ENCODE results near the gene ATG4B.
A peak's percentile ranks its signal among the peaks of the same experiment; 100 is the strongest.

ATG4B gene

DNA sequence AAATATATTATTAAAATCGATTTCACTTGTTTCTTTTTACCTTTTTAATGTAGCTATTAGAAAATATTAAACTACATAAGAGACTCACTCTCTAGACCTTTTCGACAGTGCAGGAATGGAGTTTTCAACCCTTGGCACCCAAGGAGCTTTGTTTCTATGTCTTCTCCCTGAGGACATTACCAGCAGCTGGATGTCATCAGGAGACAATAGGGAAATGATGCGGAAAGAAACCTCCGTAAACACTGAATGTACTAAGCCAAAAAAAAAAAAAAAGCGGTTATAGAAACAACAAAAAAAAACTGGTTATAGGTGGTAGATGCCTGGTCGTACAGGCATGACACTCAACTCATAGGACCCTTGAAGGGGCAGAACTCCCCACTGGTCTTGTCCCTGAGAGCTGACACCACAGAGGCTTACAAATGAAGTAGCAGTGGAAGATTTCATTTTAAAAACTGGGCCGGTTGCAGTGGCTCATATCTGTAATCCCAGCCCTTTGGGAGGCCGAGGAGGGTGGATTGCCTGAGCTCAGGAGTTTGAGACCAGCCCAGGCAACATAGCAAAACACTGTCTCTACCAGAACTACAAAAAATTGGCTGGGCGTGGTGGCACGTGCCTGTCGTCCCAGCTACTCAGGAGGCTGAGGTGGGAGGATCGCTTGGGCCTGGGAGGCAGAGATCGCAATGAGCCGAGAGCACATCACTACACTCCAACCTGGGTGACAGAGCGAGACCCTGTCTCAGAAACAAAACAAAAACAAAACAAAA lies 24.3 kb upstream of the ATG4B start:
- no peak for DNase-seq

DNA sequence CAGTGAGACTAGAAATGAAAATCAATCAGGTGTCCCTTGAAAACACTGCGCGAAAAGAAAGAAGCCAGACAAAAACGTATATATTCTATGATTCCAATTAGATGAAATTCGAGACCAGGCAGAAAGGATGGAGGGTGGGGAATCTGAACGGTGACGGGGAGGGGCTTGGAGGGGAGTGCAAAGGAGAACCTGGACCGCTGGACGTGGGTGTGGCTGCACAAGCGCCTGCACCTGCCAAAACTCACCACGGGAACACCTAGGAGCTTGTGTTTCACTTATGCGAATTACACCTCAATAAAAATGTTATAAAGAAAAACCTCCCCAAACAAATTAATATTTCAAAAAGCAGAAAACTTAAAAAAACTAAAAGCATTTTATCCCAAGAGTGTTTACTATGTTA lies 22.5 kb upstream of the ATG4B start:
- DNase-seq = no peak

DNA sequence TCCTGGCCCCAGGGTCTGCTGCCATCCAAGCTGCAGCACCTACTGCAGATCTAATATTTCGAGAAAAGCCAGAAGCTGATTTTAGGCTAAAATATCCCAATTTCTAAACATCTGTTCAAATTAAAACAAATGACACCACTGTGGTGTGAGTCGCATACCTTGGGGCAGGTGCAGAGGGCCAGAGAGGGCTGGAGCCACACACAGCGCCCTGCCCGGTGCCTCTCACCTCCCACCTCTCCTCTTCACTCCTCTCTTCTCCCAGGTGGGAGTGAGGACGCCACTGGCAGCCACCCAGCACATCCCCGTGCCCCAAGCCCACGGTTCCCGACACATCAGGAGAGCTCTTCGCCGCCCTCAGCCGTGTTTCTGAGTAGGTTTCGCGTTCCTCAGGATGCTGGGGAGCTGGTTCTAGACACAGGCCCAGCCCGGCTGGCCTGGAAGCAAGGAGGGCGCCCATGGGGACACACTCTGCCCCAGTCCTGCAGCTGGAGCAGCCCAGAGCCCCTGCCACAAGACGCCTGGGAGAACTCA lies 21.9 kb upstream of the ATG4B start:
- no peak for DNase-seq

DNA sequence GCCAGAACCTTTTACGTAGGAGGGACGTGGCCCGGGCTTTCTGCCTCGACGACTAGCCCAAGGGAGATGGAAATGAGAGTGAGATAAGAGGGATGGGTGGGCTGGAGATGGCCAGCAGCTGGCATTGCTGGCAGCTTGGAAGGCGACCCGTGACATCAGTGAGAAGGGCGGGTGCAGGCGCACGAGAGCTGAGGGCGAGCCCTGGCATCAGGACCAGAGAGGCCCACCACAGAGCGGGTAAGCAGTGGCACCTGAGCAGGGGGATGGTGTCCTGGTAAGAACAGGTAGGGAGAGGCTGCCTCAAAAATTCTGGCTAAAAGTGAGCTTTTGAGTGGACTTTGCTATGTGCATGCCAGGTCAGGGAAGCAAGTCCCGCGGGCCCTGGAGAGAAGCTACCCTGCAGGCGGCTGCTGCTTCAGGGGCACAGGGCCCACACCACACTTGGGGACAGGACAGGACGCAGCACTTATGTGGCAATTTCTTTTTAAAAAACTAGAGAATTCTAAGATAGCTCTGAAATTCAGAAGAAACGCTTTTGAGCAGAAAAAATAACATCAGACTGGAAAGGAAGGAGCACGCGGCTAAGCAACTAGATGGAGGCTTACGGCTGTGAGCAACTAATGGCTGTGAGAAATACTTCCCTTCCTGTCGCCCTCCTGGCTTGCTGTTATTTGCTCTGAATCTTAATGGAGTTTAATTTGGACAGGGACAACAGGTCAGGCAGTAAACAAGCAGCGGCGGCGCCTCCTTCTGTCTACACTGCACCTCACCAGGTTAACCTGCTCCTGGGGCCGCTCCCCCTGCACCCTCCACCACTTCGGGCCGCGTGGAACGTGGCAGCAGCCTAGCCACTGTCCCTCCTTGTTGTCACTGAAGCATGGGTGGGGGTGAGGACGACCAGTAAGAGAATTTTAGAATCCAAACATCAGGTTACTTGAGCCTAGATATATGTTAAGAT lies 21.0 kb upstream of the ATG4B start:
- DNase-seq = no peak

DNA sequence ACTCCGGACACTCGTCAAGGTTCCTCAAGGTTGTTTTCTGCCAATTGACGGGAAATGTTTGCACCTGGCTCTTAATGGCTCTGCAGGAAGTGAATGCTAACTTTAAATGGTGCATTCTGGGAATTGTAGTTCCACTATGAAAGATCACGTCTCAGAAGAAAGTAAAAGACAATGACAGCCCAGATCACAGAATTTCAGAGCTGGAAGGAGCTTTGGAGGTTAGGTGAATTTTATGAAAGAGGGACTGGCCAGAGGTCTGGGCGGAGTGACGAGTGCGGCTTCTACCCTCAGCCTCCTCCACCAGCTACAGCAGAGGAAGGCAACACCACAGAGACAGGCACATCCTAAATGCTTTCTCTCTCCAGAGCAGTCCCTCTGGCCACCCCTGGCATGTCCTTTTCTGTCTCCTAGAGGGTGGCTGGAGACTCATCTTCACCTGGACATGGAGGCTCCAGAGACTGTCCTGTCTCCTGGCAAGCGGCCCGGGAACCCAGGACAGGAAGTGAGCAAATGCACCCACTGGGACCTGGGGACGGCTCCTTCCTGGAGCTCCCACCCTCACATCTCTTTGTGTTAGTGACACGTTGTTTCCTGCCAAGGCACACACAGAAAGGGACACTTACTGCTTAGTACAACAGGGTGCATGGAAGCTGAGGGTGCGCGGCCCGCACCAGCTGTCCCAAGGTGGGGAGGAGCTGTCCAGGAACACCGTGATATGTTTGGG lies 19.9 kb upstream of the ATG4B start:
- peak; percentile 55 for DNase-seq

DNA sequence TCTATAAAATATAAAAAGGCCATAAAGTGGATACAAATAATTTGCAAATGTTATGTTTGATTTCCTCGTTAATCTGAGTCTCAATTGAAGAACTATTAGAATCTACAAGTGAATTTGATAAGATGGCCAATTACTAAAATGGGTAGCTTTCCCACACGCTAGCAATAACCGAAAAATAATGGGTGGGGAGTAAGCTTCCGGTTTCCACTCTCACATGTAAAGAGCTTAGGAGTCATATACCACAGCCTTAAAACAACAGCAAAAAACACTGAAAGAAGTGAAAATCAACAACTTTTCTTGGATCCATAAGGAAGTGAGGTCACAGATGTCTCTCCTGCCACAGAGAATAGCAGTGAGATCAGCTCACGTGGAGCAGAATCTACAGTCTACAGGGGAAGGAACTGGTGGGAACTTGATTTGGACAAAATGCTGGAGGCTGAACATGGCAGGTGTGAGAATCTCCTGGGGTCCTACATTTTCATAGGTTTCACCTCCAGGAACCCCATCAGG lies 19.1 kb upstream of the ATG4B start:
- DNase-seq = peak; percentile 38

DNA sequence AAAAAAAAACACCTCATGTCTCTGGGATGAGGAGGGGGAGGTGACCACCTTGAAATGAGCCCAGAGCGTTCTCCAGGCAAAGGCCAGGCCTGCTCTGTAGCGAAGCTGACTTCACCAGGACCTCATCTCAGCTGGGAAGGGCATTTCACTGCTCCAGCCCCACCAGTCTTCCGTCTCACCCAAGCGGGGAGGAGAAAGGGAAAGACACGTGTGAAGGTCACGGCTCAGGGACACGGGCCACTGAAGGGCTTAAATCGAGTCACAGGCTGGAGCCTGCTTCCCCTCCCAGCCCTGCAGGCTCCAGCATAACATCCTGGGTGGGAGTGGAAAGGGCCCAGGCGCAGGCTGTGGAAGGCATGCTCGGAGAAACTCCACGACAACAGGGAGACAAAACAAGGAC lies 18.7 kb upstream of the ATG4B start:
- no peak for DNase-seq

DNA sequence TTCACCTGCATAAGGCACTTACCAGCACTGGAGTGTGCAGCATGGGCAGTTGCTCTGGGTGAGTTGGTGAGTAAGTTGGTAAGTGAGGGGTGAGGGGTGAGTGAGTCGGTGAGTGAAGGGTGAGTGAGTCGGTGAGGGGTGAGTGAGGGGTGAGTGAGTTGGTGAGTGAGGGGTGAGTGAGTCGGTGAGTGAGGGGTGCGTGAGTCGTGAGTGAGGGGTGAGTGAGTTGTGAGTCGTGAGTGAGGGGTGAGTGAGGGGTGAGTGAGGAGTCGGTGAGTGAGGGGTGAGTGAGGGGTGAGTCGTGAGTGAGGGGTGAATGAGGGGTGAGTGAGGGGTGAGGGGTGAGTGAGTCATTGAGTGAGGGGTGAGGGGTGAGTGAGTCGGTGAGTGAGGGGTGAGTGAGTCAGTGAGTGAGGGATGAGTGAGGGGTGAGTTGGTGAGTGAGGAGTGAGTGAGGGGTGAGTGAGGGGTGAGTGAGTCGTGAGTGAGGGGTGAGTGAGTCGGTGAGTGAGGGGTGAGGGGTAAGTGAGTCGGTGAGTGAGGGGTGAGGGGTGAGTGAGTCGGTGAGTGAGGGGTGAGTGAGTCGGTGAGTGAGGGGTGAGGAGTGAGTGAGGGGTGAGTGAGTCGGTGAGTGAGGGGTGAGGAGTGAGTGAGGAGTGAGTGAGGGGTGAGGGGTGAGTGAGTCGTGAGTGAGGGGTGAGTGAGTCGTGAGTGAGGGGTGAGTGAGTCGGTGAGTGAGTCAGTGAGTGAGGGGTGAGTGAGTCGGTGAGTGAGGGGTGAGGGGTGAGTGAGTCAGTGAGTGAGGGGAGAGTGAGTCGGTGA lies 17.7 kb upstream of the ATG4B start:
- peak; percentile 34 for DNase-seq

DNA sequence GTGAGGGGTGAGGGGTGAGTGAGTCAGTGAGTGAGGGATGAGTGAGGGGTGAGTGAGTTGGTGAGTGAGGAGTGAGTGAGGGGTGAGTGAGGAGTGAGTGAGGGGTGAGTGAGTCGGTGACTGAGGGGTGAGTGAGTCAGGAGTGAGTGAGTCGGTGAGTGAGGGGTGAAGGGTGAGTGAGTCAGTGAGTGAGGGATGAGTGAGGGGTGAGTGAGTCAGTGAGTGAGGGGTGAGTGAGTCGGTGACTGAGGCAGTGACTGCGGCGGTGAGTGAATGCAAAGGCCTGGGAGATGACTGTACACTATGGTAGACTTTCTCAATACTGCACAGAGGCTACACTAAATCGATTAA lies 17.1 kb upstream of the ATG4B start:
- DNase-seq = peak; percentile 88

DNA sequence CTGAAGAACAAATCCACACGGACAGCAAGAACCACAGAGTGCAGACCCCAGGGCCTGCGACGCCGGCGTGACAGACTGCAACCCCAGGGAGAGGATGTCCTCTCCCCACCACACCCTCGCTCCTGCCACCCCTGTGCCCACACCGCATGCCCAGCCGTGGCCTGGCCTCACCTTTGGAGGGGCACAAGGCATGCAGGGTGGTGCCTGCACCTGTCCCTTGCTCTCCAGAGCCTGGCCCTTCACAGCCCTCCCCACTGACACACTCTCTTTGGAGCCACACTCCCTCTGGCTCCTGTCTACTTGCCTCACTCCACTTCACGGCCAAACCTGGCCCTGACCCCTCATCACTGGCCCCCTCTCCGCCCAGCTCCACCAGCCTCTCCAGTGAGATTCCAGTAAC lies 9.8 kb upstream of the ATG4B start:
- no peak for DNase-seq

DNA sequence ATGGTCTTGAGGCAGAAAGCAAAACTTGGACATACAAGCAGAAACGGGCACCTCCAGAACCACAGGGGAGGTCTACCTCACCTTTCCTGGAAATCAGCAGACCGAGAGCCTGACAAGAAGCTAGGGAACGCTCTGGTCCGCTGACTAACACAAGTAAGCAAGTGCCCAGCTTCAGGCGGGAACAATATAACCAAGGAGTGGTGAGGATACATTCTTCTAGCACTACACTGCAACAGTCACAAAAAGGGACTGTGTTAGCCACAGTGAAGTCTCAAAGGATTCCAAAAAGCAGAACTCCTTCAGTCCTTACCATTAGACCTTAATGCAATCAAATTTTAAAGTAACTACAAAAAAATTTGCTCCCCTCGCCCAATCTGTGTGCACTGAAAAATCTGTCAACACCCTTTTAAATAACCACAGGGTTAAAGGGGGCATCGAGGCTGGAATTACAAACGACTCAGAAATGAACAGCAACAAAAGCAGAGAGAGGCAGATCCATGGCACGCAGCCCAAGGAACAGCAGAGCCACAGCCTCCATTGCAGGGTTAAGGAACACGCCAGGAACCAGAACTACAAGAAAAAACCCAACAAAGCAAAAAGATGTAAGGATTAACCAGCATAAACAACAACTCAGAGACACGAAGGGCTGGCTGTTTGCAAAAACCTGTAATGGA lies 7.6 kb upstream of the ATG4B start:
- no peak for DNase-seq

DNA sequence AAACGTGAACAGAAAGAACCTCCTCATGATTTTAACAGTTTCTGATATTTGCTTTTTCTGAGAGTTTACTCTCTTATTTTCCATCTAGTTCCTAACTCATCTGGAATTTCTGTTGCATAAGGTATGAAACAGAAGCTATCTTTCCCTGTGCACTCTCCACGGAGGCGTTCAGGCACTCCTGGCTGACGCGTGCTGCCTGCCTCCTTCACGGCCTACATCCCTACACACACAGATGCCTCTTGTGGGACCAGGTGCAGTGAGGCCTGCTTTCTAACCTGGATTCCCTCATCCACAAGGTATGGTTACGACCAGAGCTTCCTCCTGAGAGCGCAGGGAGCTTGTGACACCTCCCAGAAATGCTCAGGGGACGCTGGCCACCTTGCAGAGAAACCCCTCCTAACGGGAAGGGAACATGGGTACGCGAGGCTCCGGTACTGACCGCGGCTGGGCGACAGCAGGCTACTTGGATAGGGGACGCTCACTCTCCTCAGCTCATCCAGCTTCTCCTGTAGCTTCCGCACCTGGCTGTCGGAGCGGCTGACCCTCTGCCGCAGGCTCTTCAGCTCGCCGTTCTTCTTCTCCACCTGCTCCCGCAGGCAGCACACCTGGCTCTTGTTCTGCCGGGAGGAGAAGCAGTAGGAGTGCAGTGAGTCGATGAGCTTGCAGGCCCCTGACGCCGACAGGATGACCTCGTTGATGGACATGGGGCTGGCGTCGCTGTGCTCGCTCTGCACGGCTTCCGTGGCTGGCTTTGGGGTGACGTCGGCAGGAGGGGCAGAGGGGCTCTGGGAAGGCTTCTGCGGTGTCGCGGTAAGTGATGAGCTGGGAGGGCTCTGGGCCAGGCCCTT lies 4.8 kb upstream of the ATG4B start:
- no peak for DNase-seq

DNA sequence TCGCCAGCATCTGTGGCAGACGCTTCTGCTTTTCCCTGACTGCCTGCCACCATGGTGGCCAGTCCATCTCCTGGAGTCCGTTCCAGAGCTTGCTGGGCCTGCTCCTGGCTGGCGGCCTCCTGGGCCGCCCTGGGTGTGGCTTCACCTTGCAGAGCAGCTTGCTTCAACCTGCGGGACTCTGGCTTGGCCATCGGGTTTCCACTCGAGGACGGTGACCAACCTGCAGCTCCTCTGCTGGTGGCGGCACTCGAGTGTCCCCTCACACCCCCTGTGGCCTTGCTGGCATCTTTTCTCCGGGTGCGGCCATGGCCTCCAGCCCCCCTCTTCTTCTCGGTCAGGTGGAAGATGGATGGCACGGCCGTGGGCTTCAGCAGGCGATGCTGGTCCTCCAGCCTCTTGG lies 3.9 kb upstream of the ATG4B start:
- no peak for DNase-seq

DNA sequence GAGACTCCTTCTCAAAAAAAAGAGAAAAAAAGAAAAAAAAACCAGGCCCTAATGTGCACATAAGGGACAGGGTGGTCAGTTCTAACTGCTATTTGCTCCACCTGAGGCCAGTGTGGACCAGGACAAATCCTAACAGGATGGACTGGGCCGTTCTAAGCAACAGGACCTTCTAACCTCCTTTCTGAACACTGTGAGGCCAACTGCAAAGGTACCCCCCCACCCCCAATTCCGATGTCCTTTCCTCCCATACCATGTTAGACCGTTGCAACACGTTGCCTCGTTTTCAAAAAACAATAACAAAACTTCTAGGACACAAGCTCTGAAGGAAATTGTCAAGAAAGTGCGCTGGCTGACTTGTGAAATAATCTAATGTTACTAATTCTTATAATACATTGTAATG lies 1.7 kb upstream of the ATG4B start:
- no peak for DNase-seq

DNA sequence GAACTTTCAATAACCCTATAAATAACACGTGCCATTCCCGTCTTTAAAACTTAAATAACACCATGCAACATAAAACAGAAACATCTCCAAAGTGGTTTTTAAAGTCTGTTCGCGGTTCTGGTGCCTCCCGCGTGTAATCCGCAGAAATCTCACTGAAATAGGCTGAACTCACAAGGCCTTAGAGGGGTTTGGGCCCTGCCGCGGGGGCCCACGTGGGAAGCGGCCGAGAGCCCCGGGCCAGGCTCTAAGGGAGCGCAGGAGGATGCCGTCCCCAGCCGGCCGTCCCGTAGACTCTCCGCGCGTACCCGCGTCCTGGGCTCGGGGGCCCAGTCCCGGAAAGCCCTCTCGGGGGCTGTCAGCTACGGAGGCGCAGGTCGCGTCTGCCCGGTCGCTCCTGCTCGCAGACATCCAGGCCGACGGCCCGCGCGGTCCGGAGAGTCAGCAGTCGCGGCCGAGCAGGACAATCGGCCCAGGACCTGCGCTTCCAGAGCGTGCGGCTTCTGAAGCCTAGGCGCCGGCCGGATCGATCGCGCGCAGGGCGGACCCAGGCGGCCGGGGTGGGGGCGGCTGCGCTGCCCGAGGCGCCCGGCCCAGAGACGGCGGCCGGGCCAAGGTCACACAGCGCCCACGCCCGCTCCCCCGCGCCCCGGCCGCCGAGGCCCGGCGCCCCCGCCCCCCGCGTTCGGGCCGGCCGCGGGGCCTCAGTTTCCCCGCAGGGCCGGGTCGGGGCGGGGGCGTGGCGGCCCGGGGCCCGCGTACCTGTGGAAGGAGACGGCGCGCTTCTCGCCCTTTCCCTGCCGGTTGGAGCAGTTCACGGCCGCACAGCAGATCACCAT lies 1.1 kb upstream of the ATG4B start:
- DNase-seq = peak; percentile 47

DNA sequence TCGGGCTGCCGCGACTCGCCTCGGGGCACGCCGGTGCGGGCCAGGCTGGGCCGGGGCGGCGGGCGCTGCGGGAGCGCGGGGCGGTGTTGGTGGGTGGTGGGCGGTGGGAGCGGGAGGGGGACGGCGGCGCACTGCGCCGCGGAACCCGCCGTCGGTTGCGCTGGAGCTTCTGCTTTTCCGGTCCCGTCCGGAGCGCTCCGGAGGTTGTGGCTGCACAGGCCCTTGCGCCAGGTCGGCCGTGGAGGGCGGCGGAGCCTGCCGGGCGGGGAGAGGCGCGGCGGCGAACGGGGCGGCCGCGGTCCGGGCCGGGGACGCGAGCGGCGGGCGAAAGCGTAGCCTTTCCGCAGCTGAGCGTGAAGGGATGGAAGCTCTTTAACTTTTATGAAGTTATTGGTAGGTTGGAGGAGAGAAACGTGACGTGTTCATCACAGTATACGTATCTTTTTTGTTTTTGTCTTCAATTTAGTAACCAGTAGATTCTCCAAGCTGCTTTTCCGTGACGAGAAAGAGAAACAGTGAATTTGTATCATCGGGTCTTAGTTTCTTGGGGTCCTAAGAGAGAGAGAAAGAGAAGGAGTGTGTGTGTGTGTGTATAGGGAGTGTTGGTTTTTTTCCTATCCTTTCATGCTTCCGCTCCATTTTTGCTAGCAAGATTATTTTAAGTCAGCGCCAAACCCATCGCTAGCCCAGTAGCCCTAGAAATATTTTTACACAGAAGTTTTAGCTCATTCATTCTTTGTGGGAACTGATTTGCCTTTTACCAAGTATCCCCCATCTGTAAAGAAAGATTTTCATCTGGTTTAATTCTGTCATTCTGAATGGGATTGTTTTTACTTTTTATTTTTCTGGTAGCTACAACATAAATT lies 535 bp downstream of the ATG4B start:
- DNase-seq = no peak

DNA sequence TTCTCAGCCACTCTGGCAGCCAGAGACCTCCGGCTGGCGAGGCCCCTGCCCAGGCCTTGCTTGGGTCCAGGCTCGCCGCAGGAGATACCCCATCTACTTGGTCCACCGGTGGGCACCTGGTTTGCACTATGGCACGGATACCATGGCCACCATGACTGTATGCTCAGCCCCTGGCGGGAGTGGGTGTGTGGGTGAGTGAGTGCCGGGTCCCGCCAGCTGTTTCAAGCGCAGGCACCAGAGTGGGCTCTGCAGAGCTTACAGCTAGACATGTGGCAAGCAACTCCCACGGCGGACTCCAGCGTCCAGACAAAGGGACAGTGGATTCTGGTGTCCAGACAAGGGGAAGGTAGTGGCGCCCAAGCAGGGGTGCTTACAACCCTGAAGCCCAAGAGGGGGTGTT lies 1.4 kb downstream of the ATG4B start:
- DNase-seq = no peak

DNA sequence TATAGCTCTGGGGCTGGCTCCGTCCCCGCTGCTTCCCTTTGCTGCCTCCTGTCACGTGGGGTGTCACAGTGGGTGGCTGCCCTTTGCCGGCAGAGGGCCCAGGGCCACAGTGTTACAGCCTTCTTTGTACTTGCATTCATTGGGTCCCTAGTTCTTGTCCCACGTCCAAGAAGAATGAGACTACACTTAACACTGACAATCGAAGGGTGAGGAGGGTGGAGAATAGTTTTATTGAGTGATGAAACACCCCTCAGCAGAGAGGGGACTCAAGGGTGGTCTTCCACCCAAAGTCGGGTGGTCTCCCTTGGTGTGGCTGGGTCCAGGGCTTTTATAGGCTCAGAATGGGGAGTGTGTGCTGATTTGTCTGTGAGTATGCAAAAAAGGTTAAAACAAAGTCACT lies 1.9 kb downstream of the ATG4B start:
- no peak for DNase-seq
